OCI-LY3 (cell line): ENCODE measurements around the gene EGR2.

ENCODE experiments used
- EZH2phosphoT487 ChIP-seq: fragments of 200-600 bp; shearing (Covaris generic); IDR thresholded peaks from 2 replicates; pipeline ENCODE4 v1.6.1; 2018; ENCODE audit warnings: antibody characterized with exemption, mixed run types, low read depth
- TF ChIP-seq, protein P1 (sequence below): fragments of 200-600, 300-600 bp; sonication (generic); IDR thresholded peaks from 2 replicates; pipeline ENCODE4 v1.5.1; 2014; ENCODE audit warnings: antibody characterized with exemption, low read length, low read depth

- TF ChIP-seq, protein P1, sequence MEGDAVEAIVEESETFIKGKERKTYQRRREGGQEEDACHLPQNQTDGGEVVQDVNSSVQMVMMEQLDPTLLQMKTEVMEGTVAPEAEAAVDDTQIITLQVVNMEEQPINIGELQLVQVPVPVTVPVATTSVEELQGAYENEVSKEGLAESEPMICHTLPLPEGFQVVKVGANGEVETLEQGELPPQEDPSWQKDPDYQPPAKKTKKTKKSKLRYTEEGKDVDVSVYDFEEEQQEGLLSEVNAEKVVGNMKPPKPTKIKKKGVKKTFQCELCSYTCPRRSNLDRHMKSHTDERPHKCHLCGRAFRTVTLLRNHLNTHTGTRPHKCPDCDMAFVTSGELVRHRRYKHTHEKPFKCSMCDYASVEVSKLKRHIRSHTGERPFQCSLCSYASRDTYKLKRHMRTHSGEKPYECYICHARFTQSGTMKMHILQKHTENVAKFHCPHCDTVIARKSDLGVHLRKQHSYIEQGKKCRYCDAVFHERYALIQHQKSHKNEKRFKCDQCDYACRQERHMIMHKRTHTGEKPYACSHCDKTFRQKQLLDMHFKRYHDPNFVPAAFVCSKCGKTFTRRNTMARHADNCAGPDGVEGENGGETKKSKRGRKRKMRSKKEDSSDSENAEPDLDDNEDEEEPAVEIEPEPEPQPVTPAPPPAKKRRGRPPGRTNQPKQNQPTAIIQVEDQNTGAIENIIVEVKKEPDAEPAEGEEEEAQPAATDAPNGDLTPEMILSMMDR: no peak
- TF ChIP-seq EZH2phosphoT487: no peak
Measured at GRCh38 chr10:62796896-62797295, 19.3 kb downstream of the EGR2 start.
